ENCODE measurements around the gene THOC1. TPM values are rescaled to one million over a fixed set of nuclear protein-coding genes. Genes with fewer than 3 reads are reported as not detected.

Gene THOC1
- total RNA-seq, 1 donor from 2014 or later, result 68.6 TPM

GRCh38 chr18:269480-270095, 1.7 kb upstream of the THOC1 start:
- no peak for TF ChIP-seq CTCF (IDR thresholded peaks at IDR 0.05)
- CTCF ChIA-PET, result no interaction called here
- Mint-ChIP-seq H3K4me1 (peaks cover 37% of the 10 kb centered on the region), H3K36me3 (ENCODE audit: low read depth) (peaks cover 24% of the 10 kb centered on the region), H3K4me3 (peak overlapping the region; percentile 99), H3K27ac (peak overlapping the region; percentile 32), H3K9me3 (no peaks in the 10 kb centered on the region), H3K27me3 (no peaks in the 10 kb centered on the region)
- intact Hi-C loops (cut with micrococcal nuclease), result loop anchor here (2.0 to 5.0 kb wide), 2 partner anchors 157 to 443 kb away; partner anchors contain the start of gene ENOSF1
- ATAC-seq (ENCODE audit: low read depth), result no peak
- POLR2A ChIA-PET, result interaction anchor here (0.7 to 3.4 kb wide), 3 partner anchors 11 to 389 kb away, joined by 3 to 48 read pairs (median 4); partner anchors contain the start of gene USP14
- no peak for DNase-seq

GRCh38 chr18:267380-267687, 513 bp downstream of the THOC1 start:
- POLR2A ChIA-PET, result interaction anchor here (0.6 to 3.4 kb wide), 3 partner anchors 8 to 108 kb away, joined by 3 to 48 read pairs (median 4); partner anchors contain the start of gene USP14
- ATAC-seq (ENCODE audit: low read depth) (no peak), DNase-seq (no peak)
- peaks cover 45% of the 10 kb centered on the region for H3K36me3 Mint-ChIP-seq (ENCODE audit: low read depth)
- H3K4me3 Mint-ChIP-seq, result peak overlapping the region; percentile 99
- no peaks in the 10 kb centered on the region for H3K27me3 Mint-ChIP-seq
- peaks cover 37% of the 10 kb centered on the region for H3K4me1 Mint-ChIP-seq
- H3K9me3 Mint-ChIP-seq, result no peaks in the 10 kb centered on the region
- intact Hi-C loops (cut with micrococcal nuclease), result loop anchor here (2.0 to 5.0 kb wide), 3 partner anchors 15 to 155 kb away; no protein-coding TSS in a partner anchor
- TF ChIP-seq CTCF (IDR thresholded peaks at IDR 0.05), result no peak
- peak overlapping the region; percentile 99 for H3K27ac Mint-ChIP-seq
- CTCF ChIA-PET, result interaction anchor here (1.2 kb wide), 1 partner anchor 110 kb away, joined by 3 read pairs; no protein-coding TSS in a partner anchor

GRCh38 chr18:261398-262073, 6.3 kb downstream of the THOC1 start:
- Mint-ChIP-seq H3K4me3 (no peak overlapping the region), H3K27me3 (no peaks in the 10 kb centered on the region), H3K4me1 (peaks cover 9% of the 10 kb centered on the region), H3K9me3 (no peaks in the 10 kb centered on the region), H3K27ac (no peak overlapping the region), H3K36me3 (ENCODE audit: low read depth) (peaks cover 76% of the 10 kb centered on the region)
- no peak for TF ChIP-seq CTCF (IDR thresholded peaks at IDR 0.05)
- DNase-seq (no peak), ATAC-seq (ENCODE audit: low read depth) (no peak)
- ChIA-PET CTCF (no interaction called here), POLR2A (no interaction called here)
- intact Hi-C loops (cut with micrococcal nuclease), result no loop called here

GRCh38 chr18:260547-260946, 7.3 kb downstream of the THOC1 start:
- Mint-ChIP-seq H3K4me3 (no peak overlapping the region), H3K36me3 (ENCODE audit: low read depth) (peaks cover 81% of the 10 kb centered on the region), H3K9me3 (no peaks in the 10 kb centered on the region), H3K27ac (no peak overlapping the region), H3K27me3 (no peaks in the 10 kb centered on the region), H3K4me1 (no peaks in the 10 kb centered on the region)
- no peak for TF ChIP-seq CTCF (IDR thresholded peaks at IDR 0.05)
- DNase-seq (no peak), ATAC-seq (ENCODE audit: low read depth) (no peak)
- intact Hi-C loops (cut with micrococcal nuclease), result no loop called here
- POLR2A ChIA-PET, result no interaction called here
- CTCF ChIA-PET, result no interaction called here

- no peaks in the 10 kb centered on the region for H3K4me1 Mint-ChIP-seq
- H3K9me3 Mint-ChIP-seq, result no peaks in the 10 kb centered on the region
- no peaks in the 10 kb centered on the region for H3K27me3 Mint-ChIP-seq
- no peak overlapping the region for H3K4me3 Mint-ChIP-seq
- intact Hi-C loops (cut with micrococcal nuclease), result no loop called here
- peaks cover 86% of the 10 kb centered on the region for H3K36me3 Mint-ChIP-seq (ENCODE audit: low read depth)
- POLR2A ChIA-PET, result no interaction called here
- ATAC-seq (ENCODE audit: low read depth) (no peak), DNase-seq (no peak)
- CTCF ChIA-PET, result no interaction called here
- TF ChIP-seq CTCF (IDR thresholded peaks at IDR 0.05), result no peak
- H3K27ac Mint-ChIP-seq, result no peak overlapping the region
These were observed 12.7 kb downstream of the THOC1 start for GRCh38 chr18:255171-255570.
